K562 (cell line): ENCODE results near the gene CXCL12. TPM values are rescaled to one million over a fixed set of nuclear protein-coding genes. Genes with fewer than 3 reads are reported as not detected.

ENCODE experiments used
- ATAC-seq: fragments of 200-7000 bp; cut with Tn5 transposase; 3 replicates; pipeline ENCODE4 v1.9.1; 2020; ENCODE audit warnings: moderate library complexity
- BruUV-seq: library from RNA; stranded (reverse); fragments of 400-500 nt; replicated peaks from 2 replicates; lab custom pipeline; 2021; lab: Mats Ljungman, UMichigan
- CTCF ChIA-PET: fragments of 300-600 bp; formaldehyde crosslinking; extraction: SDS; loops from one replicate; lab custom pipeline; 2021; ENCODE audit warnings: low intra/inter-chr PET ratio; lab: Yijun Ruan, JAX
- POLR2A ChIA-PET: fragments of 300-600, 350-650 bp; sonication (Branson Sonifier 250); formaldehyde crosslinking; extraction: SDS; loops from one replicate; lab custom pipeline; 2021; ENCODE audit warnings: antibody characterized with exemption, inconsistent platforms; lab: Yijun Ruan, JAX
- DNase-seq, 4 experiments: peaks; one replicate each; pipeline versions ENCODE4 v3.0.0 to v3.0.0-alpha.2; 2011 to 2018; ENCODE audit warnings: low spot score in 3 of 4, mixed read lengths in 3 of 4; ENCODE audit errors: extremely low read depth in 1 of 4
- FAIRE-seq: peaks from 2 replicates; lab custom pipeline; 2011; peaks lifted over from hg19 to GRCh38; lab: Jason Lieb, UNC
- H2AFZ ChIP-seq: 2 replicates; pipeline ENCODE4 v1.6.0; 2011; ENCODE audit warnings: low read depth, low read length, control low read depth, inconsistent platforms
- H3K27ac ChIP-seq: fragments of 200-600 bp; 3 replicates; pipeline ENCODE4 v1.8.0; 2011; ENCODE audit warnings: low read depth, mild to moderate bottlenecking, control low read depth, inconsistent platforms, low read length, moderate library complexity, mixed read lengths; ENCODE audit errors: extremely low read depth
- H3K27me3 ChIP-seq, 2 experiments: fragments of 300-600 bp in 1 of 2; 2 replicates in 1 of 2; 3 replicates in 1 of 2; pipeline versions ENCODE4 v1.6.0 to v1.8.0; 2011; ENCODE audit warnings: inconsistent platforms in 2 of 2, low read length in 2 of 2, mild to moderate bottlenecking in 1 of 2, mixed read lengths in 1 of 2, moderate library complexity in 1 of 2; ENCODE audit not compliant: control insufficient read depth in 2 of 2, insufficient read depth in 2 of 2
- H3K36me3 ChIP-seq: fragments of 300-600 bp; 3 replicates; pipeline ENCODE4 v1.8.0; 2011; ENCODE audit warnings: mild to moderate bottlenecking, low read length, inconsistent platforms; ENCODE audit not compliant: control insufficient read depth, insufficient read depth
- H3K4me1 ChIP-seq, 2 experiments: fragments of 200-600 bp in 1 of 2; replicated peaks in 1 of 2; 2 replicates in 1 of 2; 3 replicates in 1 of 2; pipeline versions ENCODE4 v1.5.1 to v1.8.0; 2011; ENCODE audit warnings: inconsistent platforms in 2 of 2, low read length in 2 of 2, mild to moderate bottlenecking in 1 of 2, mixed read lengths in 1 of 2, moderate library complexity in 1 of 2; ENCODE audit not compliant: control insufficient read depth in 2 of 2, insufficient read depth in 2 of 2
- H3K4me2 ChIP-seq: 2 replicates; pipeline ENCODE4 v1.6.1; 2011; ENCODE audit warnings: low read length, control low read depth, inconsistent platforms, mixed read lengths; ENCODE audit not compliant: insufficient read depth
- H3K4me3 ChIP-seq: fragments of 200-600 bp; sonication (generic), shearing (Covaris generic); 2 replicates; pipeline ENCODE4 v1.5.1; 2016; ENCODE audit warnings: control low read depth, inconsistent platforms
- H3K79me2 ChIP-seq: fragments of 200-600 bp; 3 replicates; pipeline ENCODE4 v1.8.0; 2011; ENCODE audit warnings: low read length, inconsistent platforms; ENCODE audit not compliant: control insufficient read depth, insufficient read depth
- H3K9ac ChIP-seq, 2 experiments: 2 replicates each; pipeline versions ENCODE4 v1.6.0 to v1.6.1; 2011; ENCODE audit warnings: low read depth in 2 of 2, low read length in 2 of 2, control low read depth in 1 of 2, inconsistent platforms in 1 of 2, mild to moderate bottlenecking in 1 of 2, mixed read lengths in 1 of 2; ENCODE audit not compliant: insufficient read depth in 1 of 2
- H3K9me1 ChIP-seq: one replicate; pipeline ENCODE4 v1.6.0; 2011; ENCODE audit warnings: inconsistent platforms, mild to moderate bottlenecking, low read length, moderate library complexity; ENCODE audit not compliant: control insufficient read depth, insufficient read depth
- H3K9me3 ChIP-seq: replicated peaks from 2 replicates; pipeline ENCODE4 v1.5.1; 2011; ENCODE audit warnings: low read depth, low read length, inconsistent platforms; ENCODE audit not compliant: control insufficient read depth, insufficient read depth
- H4K20me1 ChIP-seq: replicated peaks from 2 replicates; pipeline ENCODE4 v1.6.1; 2011; ENCODE audit warnings: low read length, inconsistent platforms, mixed read lengths; ENCODE audit not compliant: control insufficient read depth, insufficient read depth
- ARID1B ChIP-seq: fragments of 450-650 bp; IDR thresholded peaks from 2 replicates; pipeline ENCODE4 v1.6.1; 2016; ENCODE audit warnings: antibody characterized with exemption, mild to moderate bottlenecking, inconsistent platforms
- ARID3A ChIP-seq: IDR thresholded peaks from 2 replicates; pipeline ENCODE4 v1.6.1; 2012; ENCODE audit warnings: low read depth, low read length, improper control_type of control experiment, borderline replicate concordance
- CBFA2T2 ChIP-seq: fragments of 450-650 bp; conservative IDR thresholded peaks from 2 replicates; pipeline ENCODE4 v1.6.1; 2017; ENCODE audit warnings: mild to moderate bottlenecking
- CBFA2T3 ChIP-seq: fragments of 450-650 bp; IDR thresholded peaks from 2 replicates; pipeline ENCODE4 v1.6.1; 2017
- ZNF76 ChIP-seq: fragments of 250-450 bp; sonication (Bioruptor Pico); IDR thresholded peaks from 2 replicates; pipeline ENCODE4 v1.4.0; 2020; ENCODE audit warnings: mild to moderate bottlenecking, moderate library complexity, borderline replicate concordance
- WGBS: fragments of 100-300 bp; shearing (Covaris generic); methylation state at CpG from one replicate; pipeline ENCODE4 v1.1.6; 2016; ENCODE audit warnings: low coverage, mixed read lengths; ENCODE audit not compliant: insufficient coverage; ENCODE audit errors: missing lambda C conversion rate; 5-methylcytosine and 5-hydroxymethylcytosine counted together
- in situ Hi-C: fragments of 300-500 bp; cut with MboI; formaldehyde crosslinking; loops from 4 replicates; pipeline ENCODE4 v1.15.0; 2018; ENCODE audit warnings: inconsistent platforms, mixed read lengths
- intact Hi-C: fragments of 100-400 bp; cut with micrococcal nuclease; formaldehyde crosslinking; loops from 2 replicates; pipeline ENCODE4 v1.14.2; 2022
- polyA plus RNA-seq, 8 experiments: library from polyadenylated mRNA; depleted of rRNA in 4 of 8; stranded (reverse) in 5 of 8; unstranded in 3 of 8; fragments of >200 nt; fragmentation: Nextera tagmentation in 2 of 8; fragmentation: Illumina TruSeq in 1 of 8; extraction: Ambion mirVana in 2 of 8; extraction: Trizol in 1 of 8; gene quantifications; 2 replicates each; pipeline versions ENCODE4 v1.2.1 to v1.2.3, GENCODE V29; 2011 to 2014; ENCODE audit warnings: inconsistent platforms in 1 of 8, missing spikeins in 1 of 8
- total RNA-seq, 7 experiments: library from RNA; depleted of rRNA in 6 of 7; stranded (reverse); fragments of >200 nt in 6 of 7; fragmentation: Illumina TruSeq in 2 of 7; extraction: Trizol in 2 of 7; gene quantifications; 2 replicates each; pipeline versions ENCODE4 v1.2.1 to v1.2.3, GENCODE V29; 2011 to 2021; ENCODE audit warnings: low replicate concordance in 1 of 7

The CXCL12 gene
- total and polyA plus RNA-seq, 9 of the 15 experiments (the other 6 are each of a cell fraction or from before 2014, with no cell fraction given) = 0.18 TPM; not detected in 8

GRCh38 chr10:44413416-44413815 is 28.5 kb upstream of the CXCL12 start:
- in situ Hi-C loops = no loop called here
- ATAC-seq = no peak
- TF ChIP-seq CBFA2T2 = peak; percentile 40; the same call in 1 of the 2 replicates
- TF ChIP-seq CBFA2T3 = peak; percentile 53
- 0 out of 2 replicates have a peak, but pooled peaks have one; percentile 29 for TF ChIP-seq ARID1B
- TF ChIP-seq ARID3A = no peak
- no peak for TF ChIP-seq ZNF76
- no peak overlapping the region for H3K4me2 ChIP-seq
- WGBS = 0% methylated on average over 1 of the region's 1 CpG
- H3K79me2 ChIP-seq = no peaks in the 10 kb centered on the region
- ChIA-PET CTCF (interaction anchor here (0.9 kb wide), 1 partner anchor 49 kb away, joined by 4 read pairs; no protein-coding TSS in a partner anchor), POLR2A (interaction anchor here (0.6 kb wide), 1 partner anchor 562 kb away, joined by 3 read pairs; no protein-coding TSS in a partner anchor)
- H3K27me3 ChIP-seq = peaks cover 0 to 14% of the 10 kb centered on the region in 2 experiments; a peak in 3 of 5 replicates
- no peaks in the 10 kb centered on the region for H3K36me3 ChIP-seq
- no peaks in the 10 kb centered on the region for H3K9me1 ChIP-seq
- BruUV-seq = no TSS peak
- no peak overlapping the region for H3K4me3 ChIP-seq
- no peak overlapping the region for H2AFZ ChIP-seq
- H3K4me1 ChIP-seq = no peaks in the 10 kb centered on the region
- intact Hi-C loops = no loop called here
- H3K9me3 ChIP-seq = no peaks in the 10 kb centered on the region
- no peak overlapping the region for H3K27ac ChIP-seq
- no peaks in the 10 kb centered on the region for H4K20me1 ChIP-seq
- DNase-seq = no peak
- no peak overlapping the region for H3K9ac ChIP-seq
- FAIRE-seq = no peak
